GM20000 (cell line): Measurements from ENCODE around the gene GNAT1.

ENCODE experiments used
- DNase-seq: peaks from one replicate; pipeline ENCODE4 v3.0.0; 2012; ENCODE audit warnings: low spot score
- TF ChIP-seq, protein P1 (sequence below): IDR thresholded peaks from 2 replicates; pipeline ENCODE4 v1.5.1; 2012; ENCODE audit warnings: mild to moderate bottlenecking, control low read depth; ENCODE audit errors: extremely low read depth, missing control alignments

GNAT1 gene

DNA sequence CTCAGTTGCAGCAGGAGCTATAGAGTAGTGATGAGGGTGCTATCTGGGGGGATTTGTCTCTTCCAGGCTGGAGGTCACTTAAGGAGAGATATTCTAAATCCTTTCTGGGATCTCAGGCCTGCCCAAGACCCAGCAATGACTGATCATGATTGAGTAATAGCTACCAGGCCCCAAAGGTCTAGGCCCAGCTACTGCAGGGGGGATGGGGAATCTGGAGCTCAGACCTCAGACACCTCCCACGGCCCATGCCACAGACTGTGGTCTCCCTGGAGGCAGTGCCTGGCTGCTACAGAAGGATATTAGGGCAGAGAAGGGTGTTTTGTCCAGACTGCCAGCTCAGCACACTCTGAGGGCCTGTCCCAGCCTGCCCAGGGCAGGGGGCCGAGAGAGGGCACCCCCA lies 20.5 kb downstream of the GNAT1 start:
- TF ChIP-seq, protein P1, sequence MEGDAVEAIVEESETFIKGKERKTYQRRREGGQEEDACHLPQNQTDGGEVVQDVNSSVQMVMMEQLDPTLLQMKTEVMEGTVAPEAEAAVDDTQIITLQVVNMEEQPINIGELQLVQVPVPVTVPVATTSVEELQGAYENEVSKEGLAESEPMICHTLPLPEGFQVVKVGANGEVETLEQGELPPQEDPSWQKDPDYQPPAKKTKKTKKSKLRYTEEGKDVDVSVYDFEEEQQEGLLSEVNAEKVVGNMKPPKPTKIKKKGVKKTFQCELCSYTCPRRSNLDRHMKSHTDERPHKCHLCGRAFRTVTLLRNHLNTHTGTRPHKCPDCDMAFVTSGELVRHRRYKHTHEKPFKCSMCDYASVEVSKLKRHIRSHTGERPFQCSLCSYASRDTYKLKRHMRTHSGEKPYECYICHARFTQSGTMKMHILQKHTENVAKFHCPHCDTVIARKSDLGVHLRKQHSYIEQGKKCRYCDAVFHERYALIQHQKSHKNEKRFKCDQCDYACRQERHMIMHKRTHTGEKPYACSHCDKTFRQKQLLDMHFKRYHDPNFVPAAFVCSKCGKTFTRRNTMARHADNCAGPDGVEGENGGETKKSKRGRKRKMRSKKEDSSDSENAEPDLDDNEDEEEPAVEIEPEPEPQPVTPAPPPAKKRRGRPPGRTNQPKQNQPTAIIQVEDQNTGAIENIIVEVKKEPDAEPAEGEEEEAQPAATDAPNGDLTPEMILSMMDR = no peak
- no peak for DNase-seq

DNA sequence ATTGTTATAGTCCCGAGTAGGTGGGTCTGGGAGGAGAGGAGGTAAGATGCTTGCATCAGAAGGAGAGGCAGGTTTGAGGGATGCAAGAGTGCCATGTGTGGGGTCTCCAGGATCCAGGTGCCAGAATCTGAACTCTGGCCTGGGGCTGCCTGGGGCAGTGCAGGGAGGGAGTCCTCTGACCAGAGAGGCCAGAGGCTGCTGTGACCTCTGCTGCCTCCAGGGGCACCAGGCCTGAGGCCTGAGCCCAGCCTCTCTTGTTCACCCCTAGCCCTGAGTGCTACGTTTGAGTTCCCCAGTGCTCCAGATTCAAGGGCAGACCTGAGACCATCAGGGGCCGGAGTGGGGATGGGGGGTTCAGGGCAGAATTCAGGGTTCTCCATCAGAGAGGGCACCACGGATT lies 21.1 kb downstream of the GNAT1 start:
- DNase-seq = no peak
- TF ChIP-seq, protein P1 = no peak

DNA sequence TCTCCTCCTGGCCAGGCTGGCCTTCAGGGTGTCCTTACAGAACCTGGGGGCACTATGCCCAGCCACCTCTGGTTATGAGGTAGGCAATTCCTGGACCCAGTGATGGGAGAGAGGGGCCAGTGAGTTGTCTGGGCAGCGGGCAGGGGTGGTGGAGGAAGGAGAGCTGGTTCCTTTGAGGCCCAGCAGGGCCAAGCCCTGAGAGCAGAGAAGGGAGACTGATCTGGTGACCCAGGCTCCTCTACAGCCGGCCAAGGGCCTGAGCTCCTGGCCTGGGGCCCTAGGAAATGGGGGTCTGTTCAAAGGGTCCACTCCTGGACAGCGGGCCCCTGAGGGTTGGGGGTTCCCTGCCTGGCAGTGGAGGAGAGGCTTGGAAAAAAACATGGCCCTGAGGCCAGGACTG lies 21.6 kb downstream of the GNAT1 start:
- DNase-seq = no peak
- TF ChIP-seq, protein P1 = no peak

DNA sequence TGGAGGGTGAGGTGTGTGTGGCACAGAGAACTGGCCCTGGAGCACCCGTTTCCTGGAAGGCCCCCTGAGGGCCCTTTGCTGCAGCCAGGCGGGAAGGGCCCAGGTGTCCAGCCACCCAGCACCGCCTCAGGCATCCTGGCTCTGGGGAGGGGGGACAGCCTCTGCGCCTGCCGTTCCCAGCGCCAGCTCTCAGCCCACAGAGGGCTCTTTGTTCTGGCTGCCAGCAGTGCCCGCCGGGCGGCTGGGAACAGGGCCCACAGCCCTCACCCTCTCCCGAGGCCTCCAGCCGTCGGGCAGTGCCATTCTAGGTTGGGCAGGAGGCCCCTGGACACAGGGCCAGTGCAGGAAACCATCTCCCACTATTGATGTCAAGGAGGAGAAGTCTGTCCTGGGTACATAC lies 22.0 kb downstream of the GNAT1 start:
- TF ChIP-seq, protein P1 = no peak
- DNase-seq = no peak

DNA sequence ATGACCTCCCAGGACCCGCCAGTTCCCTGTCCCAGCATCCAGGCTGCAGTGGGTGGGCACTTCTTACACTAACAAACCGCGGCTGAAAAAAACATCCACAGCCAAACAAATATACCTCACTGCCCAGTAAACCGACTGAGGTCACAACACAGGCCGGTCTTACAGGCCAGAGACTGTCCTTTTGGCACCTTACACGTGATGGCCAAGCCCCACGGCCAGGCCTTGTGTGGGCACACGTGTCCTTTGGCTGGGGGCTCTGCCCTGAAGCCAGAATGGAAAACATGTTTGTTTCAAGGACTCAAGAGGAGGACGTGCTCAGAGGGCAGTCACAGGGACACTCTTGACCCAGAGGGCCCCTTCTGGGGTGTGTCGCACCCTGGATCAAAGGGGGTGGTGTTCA lies 23.4 kb downstream of the GNAT1 start:
- no peak for DNase-seq

DNA sequence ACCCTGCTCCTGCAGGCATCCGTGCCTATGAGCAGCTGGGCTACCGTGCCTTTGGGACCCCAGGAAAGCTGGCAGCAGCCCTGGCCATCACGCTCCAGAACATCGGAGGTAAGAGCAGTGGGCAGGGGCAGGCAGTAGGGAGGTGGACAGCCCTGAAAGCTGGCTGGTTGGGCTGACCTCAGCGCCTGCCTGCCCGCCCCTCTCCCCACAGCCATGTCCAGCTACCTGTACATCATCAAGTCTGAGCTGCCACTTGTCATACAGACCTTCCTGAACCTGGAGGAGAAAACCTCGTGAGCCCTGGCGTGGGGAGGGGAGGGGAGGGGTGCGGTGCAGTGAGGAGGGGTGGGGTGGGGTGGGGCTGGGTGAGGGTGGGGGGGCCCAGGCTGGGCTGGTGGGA lies 24.1 kb downstream of the GNAT1 start:
- TF ChIP-seq, protein P1 = no peak

More for the DNA sequence above, 23.4 kb downstream of the GNAT1 start:
- TF ChIP-seq, protein P1 = no peak

DNA sequence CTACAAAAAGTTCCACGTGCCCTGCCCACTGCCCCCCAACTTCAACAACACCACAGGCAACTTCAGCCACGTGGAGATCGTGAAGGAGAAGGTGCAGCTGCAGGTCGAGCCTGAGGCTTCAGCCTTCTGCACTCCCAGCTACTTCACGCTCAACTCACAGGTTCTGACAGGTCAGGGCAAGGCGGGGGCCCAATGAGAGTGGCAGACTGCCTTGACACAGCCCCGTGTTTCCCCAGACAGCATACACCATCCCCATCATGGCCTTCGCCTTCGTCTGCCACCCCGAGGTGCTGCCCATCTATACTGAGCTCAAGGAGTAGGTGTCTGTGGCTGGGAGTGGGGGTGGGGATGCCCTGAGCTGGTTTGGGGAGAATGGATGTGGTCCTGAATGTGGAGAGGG lies 26.3 kb downstream of the GNAT1 start:
- TF ChIP-seq, protein P1 = no peak
- no peak for DNase-seq

More for the DNA sequence above, 24.1 kb downstream of the GNAT1 start:
- DNase-seq = no peak

DNA sequence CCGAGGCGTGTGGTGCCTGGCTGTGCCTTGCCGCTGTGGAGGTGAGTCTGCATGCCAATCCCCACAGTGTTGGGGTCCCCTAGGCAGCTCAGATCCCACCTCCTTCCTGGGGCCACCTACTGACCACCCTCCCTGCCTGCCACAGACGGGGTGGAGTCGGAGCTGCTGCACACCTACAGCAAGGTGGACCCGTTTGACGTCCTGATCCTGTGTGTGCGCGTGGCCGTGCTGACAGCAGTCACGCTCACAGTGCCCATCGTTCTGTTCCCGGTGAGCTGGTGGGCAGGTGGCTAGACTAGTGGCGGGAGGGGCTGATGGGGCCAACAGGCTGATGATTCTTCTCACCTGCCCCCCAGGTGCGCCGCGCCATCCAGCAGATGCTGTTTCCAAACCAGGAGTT lies 27.0 kb downstream of the GNAT1 start:
- DNase-seq = no peak
- TF ChIP-seq, protein P1 = no peak
